ENCODE results near the gene TMEM176A.
"Not testable (repeated sequence)": the region's sequence is repeated elsewhere in the genome, so short reads cannot be mapped to it uniquely, and the experiment has no call there.

Gene TMEM176A, protein sequence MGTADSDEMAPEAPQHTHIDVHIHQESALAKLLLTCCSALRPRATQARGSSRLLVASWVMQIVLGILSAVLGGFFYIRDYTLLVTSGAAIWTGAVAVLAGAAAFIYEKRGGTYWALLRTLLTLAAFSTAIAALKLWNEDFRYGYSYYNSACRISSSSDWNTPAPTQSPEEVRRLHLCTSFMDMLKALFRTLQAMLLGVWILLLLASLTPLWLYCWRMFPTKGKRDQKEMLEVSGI

DNA sequence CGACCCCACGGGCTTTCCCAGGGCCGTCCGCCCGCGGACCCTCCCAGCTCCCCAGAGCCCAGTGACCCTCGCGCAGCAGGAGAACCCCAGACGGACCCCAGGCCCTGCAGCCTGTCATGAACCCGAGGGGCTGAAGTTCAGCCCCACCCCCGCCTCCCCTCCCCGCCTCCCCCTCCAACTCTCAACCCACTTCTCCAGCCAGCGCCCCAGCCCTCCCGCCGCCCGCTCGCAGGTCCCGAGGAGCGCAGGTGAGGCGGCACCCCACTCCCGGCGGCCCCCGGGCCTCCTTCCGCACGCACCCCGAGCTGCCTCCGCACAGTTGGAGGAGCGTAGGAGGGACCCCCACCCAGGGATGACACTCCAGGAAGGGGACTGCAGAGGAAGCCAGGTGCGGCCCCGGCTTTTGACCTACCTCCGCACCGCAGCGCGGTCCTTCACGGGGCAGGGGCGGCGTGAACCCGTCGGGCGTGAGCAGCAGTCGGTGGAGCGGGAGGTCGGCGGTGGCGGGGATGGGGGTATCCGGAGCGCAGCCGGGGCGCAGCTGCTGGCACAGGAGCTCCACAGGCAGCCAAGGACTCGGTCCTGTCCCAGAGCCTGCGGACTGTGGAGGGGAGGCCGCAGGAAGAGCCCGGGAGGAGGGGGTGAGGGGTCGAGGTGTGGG, at the start of gene TMEM176A:
TSS of gene TMEM176A (plus strand) at position 189 of the 661 bp plus-strand sequence. CDS start 782 bp downstream, outside the sequence.
- DNase-seq, result peak; percentile 19

DNA sequence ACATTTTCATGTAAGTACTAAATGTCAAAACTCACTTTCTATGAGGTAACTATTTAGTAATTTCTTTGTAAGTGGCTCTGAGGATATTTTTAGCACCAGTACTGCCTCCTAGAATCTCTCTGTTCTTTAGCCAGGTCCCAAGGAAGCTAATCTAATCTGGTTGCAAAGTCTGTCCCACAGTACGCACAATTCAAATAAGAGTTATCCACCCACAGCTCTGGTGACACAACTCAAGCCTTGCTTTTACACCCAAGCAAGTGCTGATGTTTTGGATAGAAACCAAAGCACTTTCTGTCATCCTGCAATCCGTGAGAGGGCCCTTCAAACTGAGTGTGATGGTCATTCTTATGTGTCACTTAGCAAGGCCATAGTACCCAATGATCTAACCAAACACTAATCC, 48.9 kb upstream of the TMEM176A start:
- DNase-seq, result peak; percentile 34

DNA sequence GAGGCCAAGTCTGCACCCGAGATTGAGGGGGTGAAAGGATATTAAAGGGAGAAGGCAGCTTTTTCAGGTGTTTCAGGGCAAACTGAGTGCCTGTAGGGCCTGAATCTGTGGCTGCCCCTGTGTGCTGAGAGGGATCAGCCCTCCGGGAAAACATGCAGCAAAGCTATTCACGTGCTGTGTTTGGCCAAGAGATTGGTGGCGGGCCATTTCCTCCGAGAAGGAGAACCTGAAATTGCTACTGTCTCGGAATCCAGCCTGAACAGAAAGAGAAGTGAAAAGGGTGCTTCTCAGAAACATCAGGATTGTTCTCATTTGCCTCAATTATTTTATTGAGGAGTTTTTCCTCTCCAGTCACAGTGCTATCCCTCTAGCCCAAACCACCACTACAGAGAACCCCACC, 47.3 kb upstream of the TMEM176A start:
- DNase-seq, result no peak

DNA sequence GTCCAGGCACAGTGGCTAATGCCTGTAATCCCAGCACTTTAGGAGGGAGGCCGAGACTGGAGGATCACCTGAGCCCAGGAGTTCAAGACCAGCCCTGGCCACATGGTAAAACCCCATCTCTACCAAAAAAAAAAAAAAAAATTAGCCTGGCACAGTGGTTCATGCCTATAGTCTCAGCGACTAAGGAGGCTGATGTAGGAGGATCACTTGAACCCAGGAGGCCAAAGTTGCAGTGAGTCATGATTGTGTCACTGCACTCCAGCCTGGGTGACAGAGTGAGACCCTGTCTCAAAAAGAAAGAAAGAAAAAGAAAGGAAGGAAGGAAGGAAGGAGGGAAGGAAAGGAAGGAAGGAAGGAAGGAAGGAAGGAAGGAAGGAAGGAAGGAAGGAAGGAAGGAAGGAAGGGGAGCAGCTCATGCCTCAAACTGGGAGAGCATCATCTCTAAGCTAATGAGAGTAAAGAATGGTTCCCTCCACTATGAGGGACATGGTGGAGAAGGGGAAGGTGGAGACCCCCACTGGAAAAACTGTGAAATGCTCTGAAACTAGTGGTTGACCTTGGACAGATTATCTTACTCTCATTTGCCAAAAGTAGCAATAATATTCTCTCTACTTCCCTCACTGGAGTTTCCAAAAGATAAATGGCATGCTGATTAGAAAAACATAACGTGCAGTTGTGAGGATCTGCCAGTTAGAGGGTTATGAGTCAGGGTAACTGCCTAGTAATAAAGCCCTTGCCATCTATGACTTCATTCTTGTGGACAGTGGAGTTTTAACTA, 46.6 kb upstream of the TMEM176A start:
- peak; percentile 47 for DNase-seq

DNA sequence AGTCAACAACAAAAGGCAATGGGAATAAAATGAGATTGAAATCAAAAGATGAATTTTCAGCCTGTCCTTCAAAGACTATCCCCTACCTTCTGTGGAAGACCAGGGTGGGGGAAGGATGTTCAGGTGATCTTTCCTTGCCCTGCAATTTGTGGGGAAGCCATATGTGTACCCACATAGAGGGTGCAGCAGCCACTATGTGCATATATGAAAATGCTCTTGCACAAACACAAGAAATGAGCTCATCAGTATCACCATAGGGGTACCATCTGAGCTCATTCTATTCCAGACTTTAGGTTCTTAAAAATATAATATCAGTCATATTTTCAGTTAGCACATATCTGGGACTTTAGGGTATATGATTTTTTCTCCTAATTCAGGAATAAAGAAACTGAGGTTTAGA, 45.6 kb upstream of the TMEM176A start:
- peak; percentile 18 for DNase-seq

DNA sequence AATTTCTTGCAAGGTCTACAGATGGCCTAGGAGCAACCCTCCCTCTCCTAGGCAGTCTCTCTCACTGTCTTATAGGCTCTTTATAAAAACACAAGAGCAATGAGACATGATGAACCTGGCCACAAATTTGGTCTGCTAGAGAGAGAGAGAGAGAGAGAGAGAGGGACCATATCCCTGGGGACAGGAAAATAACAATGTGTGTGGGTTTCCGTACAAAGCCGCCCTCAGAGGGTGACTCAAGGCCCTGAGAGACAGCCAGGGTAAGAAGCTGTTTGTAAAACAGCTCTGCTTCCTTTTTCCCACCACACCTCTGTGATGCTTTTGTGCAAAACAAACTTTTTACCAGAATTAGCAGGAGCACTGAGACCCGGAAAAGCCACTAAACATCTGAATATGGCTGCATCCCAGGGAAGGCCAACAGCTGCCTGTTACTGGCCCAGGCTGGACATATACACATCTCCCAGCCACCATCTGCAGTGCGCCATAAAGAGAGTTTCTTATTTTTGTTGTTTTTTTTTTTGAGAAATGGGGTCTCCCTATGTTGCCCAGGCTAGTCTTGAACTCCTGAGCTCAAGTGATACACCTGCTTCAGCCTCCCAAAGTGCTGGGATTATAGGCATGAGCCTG, 45.0 kb upstream of the TMEM176A start:
- DNase-seq, result peak; percentile 78

DNA sequence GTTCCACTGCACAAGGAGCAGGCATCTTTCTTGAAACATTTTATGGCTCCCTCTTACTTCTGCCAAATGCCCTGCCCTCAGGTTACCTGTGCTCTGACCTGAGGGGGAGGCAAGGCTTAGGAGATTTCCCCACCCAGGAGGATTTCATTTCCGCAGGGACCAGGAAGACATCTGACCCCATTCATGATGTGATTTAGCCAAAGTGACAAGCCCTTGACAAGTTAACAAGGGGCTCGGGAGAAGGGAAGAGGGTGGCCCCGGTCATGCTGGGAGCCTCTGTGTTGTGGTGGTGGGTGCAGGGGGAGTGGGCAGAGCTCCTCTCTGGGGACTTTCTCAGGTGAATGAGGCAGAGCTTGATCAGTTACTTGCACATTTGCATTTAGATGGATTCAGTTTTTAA, 44.4 kb upstream of the TMEM176A start:
- no peak for DNase-seq

DNA sequence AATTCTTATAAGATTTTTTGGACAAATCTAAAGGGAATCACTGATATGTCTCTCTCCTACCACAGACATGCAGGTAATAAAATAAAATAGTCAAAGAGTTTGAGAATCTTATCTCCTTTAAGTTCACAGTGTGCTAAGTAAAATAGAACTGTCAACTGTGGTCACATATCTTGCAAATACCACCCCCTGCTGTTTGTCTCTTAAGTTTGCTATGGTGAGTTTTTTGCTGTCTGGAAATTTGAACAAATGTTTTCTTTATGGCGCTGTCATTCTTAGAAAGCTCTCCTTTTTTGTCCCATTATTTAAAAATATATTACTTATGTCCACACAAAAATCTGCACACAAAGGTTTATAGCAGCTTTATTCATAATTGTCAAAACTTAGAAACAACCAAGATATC, 43.7 kb upstream of the TMEM176A start:
- DNase-seq, result no peak

DNA sequence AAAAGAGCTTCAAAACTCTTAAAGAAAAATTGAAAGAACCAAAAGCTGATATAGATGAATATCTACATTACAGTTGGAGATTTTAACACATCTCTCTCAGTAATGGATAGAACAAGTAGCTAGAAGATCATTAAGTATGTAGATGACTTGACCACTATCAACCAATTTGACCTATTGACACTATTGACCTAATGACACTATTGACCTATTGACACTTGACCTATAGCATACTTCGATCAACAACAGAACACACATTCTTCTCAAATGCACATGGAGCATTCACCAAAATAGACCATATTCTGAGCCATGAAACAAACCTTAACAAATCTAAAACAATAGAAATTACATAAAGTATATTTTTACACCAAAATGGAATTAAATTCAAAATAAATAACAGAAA, 41.1 kb upstream of the TMEM176A start:
- DNase-seq, result no peak

DNA sequence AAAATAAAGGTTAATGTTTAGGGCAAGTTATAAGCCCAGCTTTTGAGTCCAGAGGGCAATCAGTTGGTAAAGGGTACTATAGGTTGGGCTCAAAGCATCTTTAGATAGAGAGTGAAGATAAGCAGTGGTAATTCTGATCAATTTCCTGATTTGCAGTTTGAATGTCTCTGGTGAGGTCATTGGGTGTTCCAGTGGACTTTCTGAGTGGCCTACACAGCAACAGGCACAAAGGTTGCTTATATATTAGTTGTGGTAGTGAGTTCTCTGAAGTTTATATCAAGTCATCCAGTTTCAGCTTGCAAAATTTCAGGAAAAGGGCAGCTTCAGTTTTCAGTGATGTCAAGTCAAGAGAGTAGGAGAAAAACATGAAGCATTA, 34.2 kb upstream of the TMEM176A start:
- DNase-seq, result no peak

DNA sequence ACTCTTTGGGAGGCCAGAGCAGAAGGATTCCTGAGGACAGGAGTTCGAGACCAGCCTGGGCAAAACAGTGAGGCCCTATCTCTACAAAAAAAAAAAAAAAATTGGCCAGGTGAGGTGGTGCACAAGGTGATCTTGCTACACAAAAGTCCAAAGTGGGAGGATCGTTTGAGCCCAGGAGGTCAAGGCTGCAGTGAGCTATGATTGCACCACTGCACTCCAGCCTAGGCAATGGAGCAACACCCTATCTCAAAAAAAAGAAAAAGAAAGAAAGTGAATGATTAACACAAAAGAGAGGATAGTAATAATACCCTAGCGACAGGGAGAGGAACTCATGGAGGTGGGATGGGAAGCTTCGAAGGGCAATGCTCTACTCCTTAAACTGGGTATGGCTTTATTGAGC, 30.8 kb upstream of the TMEM176A start:
- no peak for DNase-seq

DNA sequence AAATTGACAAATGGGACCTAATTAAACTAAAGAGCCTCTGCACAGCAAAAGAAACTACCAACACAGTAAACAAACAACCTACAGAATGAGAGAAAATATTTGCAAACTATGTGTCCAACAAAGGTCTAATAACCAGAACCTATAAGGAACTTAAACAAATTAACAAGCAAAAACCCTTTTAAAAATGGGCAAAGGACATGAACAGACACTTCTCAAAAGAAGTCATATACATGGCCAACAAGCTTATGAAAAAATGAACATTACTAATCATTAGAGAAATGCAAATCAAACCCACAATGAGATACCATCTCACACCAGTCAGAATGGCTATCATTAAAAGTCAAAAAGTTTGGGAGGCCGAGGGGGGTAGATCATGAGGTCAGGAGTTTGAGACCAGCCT, 26.4 kb upstream of the TMEM176A start:
- DNase-seq, result not testable (repeated sequence)

DNA sequence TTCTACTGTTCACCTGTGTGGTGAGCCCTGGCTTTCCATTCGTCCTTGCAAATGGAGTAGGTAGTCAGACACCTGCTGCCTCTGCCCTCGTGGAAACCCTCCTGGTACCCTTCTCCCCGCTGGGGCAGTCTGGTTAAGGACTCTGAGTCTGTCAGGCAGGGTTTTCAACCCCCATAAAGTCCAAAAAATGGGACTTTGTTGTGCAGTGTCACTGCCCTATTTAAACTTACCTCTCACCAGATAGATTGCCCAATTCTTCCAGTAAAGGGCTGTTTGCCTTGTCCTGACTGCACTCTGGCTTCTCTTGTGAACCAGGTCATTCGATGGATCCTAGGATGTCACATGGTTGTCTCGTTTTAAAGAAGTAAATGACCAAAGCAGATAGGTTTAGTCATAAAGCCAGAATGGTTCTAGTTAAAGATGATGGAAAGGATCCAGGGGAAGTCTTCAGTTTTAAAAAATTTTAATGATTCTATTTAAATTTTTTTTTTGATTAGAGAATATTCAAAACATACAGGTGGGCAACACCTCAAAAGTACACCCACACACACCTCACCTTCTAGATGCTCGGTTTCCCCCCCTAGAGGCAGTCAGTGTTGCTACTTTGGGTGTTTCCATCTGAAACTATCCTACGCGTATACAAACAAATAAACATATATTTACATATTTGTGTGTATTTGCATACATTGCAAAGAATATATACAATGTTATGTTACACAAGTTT, 22.4 kb upstream of the TMEM176A start:
- no peak for DNase-seq

DNA sequence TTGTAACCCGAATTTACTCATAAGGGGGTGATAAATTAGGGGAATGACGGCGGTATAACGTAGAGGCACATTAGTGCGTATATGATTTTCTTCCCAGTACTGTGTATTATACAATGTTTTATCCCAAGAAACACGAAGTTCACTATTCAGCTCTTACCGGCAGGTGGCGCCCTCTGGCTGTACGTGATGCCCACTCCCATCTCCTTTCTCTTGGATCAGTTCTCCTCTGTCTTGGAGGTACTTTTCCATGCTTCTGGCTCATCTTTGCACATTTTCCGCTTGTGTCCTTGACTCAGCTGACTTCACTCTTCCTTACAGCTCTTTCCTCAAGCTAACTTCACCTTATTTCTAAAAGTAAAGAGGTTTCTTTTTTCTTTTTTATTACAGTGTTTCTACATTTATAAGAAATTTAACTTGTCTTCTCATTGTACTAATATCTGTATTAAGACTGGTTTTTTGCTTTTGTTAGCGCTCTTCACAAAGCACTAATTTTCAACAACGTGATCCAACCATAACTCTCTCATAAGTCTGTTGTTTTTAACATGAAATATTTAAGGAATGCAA, 21.7 kb upstream of the TMEM176A start:
- peak; percentile 84 for DNase-seq

DNA sequence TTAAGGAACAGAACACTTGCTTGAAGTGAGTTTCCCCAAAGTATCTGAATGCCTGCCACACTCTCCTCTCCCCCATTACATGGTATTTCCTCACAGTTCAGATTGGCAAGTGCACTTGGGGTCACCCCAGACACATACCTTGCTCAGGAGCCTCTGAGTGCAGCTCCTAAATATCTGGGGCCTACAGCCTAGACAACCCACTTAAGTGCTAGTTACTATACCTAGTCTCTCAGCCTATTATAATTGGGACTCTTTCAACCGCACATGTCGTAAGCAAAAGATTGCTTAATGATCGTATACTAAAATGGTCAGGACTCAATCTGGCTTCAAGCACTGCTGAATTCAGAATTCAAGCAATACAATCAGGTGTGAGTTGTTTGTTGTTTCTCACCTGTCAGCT, 20.3 kb upstream of the TMEM176A start:
- no peak for DNase-seq

DNA sequence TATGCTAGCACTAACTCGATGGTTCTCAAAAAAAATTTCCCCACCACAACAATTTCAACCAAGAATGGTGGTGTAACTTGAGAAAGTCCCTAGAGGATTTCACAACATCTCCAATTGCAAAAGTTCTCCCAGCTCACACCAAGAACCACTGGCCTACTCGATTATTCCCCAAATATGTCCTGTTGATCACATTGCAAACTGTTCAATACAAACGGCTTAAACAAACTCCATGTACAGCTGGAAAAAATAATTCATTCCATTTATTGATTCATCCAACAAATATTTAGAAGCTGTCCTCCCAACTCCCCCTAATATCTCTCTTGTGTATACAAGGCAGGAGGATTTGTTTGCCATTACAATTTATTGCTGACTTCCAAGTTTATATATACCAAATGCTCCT, 19.5 kb upstream of the TMEM176A start:
- no peak for DNase-seq

DNA sequence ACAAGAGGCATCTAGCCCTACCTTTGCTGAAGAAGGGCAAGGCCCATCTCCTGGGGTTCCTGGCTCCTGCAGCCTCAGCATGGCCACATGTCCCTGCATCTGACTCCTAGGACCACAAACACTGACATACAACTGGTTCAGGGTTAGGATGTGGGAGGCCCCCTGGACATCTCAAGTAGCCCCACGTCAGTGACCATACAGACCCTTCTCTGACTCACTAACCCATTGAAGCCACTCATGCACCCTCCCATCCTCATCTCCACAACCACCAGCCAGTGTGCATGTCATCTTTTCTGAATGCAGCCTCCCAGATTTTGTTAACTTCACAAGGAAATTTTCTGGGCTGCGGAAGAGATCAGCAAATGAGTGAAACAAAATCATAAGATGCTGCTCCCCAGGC, 18.6 kb upstream of the TMEM176A start:
- DNase-seq, result no peak

DNA sequence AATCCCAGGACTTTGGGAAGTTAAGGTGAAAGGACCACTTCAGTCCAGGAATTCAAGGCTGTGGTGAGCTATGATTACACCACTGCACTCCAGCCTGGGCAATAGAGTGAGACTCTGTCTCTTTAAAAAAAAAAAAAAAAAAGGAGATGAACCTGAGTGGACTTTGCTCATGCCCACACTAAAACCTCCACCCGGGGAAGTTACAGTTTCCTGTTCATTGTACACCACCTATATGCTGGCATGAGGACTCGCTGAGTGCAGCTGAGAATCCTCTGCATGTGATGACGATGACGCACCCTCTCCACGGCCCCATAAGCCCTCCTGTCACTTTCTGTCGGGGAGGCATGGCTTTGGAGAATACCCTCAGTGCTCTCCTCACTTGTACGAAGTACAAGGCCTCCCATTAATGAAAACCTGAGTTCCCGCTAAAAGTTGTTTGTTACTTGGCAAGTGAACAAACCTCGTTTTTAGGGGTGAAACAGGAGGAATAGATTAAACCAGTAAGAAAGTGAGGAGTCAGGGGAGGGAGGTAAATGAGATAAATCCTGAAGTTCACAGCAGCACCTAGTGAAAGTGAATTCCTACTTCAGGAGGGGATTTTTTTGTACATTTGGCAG, 16.3 kb upstream of the TMEM176A start:
- no peak for DNase-seq

DNA sequence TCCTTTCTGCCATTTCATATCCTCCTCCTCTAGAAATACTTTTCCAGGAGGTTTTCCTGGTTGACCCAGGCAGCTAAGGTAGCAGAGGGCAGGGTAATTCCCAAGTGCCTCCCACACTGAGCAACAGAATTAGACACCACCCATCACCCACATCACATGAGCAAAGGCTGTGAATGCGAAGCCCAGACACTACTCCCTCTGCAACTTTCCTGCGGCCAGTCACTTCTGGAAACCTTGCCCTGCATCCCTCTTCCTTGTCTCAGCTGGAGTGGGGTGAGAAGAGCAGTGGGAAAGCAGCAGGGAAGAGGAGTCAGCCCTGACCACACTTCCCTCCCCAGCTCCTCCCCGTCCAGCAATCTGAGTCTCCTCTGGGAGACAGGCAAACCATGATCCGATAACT, 15.6 kb upstream of the TMEM176A start:
- no peak for DNase-seq

DNA sequence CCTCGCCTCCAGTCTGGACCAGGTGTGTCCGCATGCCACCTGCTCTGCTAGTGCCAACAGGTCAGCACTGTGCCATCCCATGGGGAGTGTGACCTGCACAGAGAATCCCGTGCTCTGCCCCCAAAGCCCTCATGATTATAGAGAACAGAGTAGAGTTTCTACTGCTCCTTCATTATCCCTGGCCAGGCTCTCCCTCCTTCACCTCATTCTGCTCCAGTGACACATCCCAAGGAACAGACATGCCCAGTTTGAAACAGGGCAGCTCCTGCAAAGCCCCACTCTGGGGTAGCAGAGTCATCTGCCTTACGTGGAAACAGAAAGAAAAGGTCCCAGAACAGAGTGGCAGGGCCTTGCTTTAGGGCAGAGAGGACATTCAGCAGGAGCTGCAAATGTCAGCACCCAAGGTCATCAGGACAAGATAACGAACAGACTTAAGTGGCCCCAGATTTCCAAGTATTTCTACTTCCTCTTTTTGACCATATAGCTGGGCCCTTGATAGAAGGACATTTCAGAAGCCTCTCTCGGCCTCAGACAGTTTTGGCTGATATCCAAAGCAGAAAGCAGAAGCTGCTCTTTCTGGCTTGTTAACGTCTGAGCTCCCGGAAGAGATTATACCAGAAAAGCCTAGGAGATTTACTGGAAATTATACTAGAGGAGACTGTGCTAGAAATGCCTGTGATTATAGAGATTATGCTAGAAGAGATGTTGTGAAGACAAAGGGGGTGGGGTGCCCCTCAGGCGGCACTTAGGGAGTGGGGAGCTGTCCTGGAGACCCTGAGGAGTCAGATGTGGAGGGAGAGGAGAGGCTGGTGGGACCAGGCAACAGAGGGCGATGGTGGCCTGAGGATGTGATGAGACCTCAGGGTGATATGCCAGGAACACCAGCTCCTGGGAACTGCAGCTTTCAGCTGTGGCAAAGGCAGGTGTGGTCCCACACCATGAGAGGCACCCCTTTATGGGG, 13.0 kb upstream of the TMEM176A start:
- no peak for DNase-seq
